ENCODE data around the gene DLGAP4. TPM values are rescaled to one million over a fixed set of nuclear protein-coding genes. Genes with fewer than 3 reads are reported as not detected.

The DLGAP4 gene
- total and polyA plus RNA-seq, 9 of the 15 experiments (the other 6 are each of a cell fraction or from before 2014, with no cell fraction given) = 0.31 to 34.1 (median 4.5) TPM

DNA sequence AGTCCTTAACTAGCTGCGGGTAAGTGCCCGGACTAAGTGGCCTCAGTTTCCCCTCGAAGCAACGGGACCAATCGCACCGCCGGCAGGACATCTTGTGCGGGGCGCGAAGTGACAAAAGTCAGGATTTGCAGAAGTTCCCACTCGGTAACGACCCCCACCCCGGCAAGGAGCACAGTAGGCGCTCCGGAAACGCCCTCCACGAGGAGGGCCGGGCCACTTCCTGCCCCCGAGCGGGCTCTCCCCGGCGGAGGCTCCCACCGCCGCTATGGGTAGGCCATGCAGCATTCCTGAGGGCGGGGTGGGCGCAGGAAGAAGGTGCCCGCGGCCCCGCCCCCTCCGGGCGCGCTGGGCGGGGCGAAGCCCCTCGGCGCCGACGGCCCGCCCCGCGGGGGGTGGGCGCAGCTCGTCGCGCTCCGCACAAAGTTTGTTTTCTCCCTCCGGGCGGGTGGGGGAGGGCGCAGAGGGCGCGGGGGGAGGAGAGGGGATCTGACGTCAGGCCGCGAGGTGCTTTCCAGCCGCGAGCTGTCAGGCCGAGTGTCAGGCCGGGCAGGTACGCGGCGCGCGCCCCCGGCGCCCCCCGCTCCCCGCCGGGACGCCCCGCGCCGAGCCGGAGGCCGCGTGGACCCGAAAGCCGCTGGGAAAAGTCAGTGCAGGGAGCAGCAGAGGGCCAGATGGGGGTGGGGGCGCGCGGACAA is 267.1 kb downstream of the DLGAP4 start, which contains the start of gene TGIF2 (continued):
- TF ChIP-seq ZNF347 (CRISPR knock-in tag; IDR thresholded peaks at IDR 0.05; ENCODE audit: low read depth) (no peak), KDM2B (CRISPR knock-in tag; IDR thresholded peaks at IDR 0.05) (no peak), BMI1 (IDR thresholded peaks at IDR 0.05; ENCODE audit: low read length) (no peak), ARID3B (CRISPR knock-in tag; IDR thresholded peaks at IDR 0.05; ENCODE audit: borderline replicate concordance) (no peak), E2F5 (CRISPR knock-in tag; IDR thresholded peaks at IDR 0.05) (no peak), FOXP4 (CRISPR knock-in tag; IDR thresholded peaks at IDR 0.05; ENCODE audit: borderline replicate concordance) (no peak), ZNF695 (CRISPR knock-in tag; IDR thresholded peaks at IDR 0.05) (no peak), ZNF707 (CRISPR knock-in tag; conservative IDR thresholded peaks at IDR 0.05) (no peak), NR2C2 (CRISPR knock-in tag; IDR thresholded peaks at IDR 0.05) (no peak), NR2C2 (tag; IDR thresholded peaks at IDR 0.05) (no peak), GABPB1 (CRISPR knock-in tag; IDR thresholded peaks at IDR 0.05) (peak; percentile 52; the same call in 1 of the 2 replicates), RAD51 (IDR thresholded peaks at IDR 0.05; ENCODE audit: borderline replicate concordance, low read depth) (no peak), POLR2B (IDR thresholded peaks at IDR 0.05; ENCODE audit: low read depth, partially characterized antibody) (peak; percentile 42), SIRT6 (IDR thresholded peaks at IDR 0.05; ENCODE audit: low read depth, low read length) (no peak), HNRNPLL (IDR thresholded peaks at IDR 0.05; ENCODE audit: low read depth, low read length, poor library complexity, severe bottlenecking) (peak; percentile 14), HNRNPUL1 (IDR thresholded peaks at IDR 0.05; ENCODE audit: low read length) (no peak), ZZZ3 (IDR thresholded peaks at IDR 0.05) (no peak)
- TF ChIP-seq, protein P1, sequence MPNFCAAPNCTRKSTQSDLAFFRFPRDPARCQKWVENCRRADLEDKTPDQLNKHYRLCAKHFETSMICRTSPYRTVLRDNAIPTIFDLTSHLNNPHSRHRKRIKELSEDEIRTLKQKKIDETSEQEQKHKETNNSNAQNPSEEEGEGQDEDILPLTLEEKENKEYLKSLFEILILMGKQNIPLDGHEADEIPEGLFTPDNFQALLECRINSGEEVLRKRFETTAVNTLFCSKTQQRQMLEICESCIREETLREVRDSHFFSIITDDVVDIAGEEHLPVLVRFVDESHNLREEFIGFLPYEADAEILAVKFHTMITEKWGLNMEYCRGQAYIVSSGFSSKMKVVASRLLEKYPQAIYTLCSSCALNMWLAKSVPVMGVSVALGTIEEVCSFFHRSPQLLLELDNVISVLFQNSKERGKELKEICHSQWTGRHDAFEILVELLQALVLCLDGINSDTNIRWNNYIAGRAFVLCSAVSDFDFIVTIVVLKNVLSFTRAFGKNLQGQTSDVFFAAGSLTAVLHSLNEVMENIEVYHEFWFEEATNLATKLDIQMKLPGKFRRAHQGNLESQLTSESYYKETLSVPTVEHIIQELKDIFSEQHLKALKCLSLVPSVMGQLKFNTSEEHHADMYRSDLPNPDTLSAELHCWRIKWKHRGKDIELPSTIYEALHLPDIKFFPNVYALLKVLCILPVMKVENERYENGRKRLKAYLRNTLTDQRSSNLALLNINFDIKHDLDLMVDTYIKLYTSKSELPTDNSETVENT (CRISPR knock-in tag; IDR thresholded peaks at IDR 0.05) = no peak
- TF ChIP-seq, protein P2, sequence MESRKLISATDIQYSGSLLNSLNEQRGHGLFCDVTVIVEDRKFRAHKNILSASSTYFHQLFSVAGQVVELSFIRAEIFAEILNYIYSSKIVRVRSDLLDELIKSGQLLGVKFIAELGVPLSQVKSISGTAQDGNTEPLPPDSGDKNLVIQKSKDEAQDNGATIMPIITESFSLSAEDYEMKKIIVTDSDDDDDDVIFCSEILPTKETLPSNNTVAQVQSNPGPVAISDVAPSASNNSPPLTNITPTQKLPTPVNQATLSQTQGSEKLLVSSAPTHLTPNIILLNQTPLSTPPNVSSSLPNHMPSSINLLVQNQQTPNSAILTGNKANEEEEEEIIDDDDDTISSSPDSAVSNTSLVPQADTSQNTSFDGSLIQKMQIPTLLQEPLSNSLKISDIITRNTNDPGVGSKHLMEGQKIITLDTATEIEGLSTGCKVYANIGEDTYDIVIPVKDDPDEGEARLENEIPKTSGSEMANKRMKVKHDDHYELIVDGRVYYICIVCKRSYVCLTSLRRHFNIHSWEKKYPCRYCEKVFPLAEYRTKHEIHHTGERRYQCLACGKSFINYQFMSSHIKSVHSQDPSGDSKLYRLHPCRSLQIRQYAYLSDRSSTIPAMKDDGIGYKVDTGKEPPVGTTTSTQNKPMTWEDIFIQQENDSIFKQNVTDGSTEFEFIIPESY (CRISPR knock-in tag; IDR thresholded peaks at IDR 0.05) = no peak

Measured in K562 (cell line).